Glomerular visceral epithelial cell (primary cell): ENCODE data around the gene UQCR10.

Experiments
- DNase-seq: peaks from one replicate; pipeline ENCODE4 v3.0.0-alpha.2; 2016; ENCODE audit errors: extremely low spot score

Gene UQCR10

DNA sequence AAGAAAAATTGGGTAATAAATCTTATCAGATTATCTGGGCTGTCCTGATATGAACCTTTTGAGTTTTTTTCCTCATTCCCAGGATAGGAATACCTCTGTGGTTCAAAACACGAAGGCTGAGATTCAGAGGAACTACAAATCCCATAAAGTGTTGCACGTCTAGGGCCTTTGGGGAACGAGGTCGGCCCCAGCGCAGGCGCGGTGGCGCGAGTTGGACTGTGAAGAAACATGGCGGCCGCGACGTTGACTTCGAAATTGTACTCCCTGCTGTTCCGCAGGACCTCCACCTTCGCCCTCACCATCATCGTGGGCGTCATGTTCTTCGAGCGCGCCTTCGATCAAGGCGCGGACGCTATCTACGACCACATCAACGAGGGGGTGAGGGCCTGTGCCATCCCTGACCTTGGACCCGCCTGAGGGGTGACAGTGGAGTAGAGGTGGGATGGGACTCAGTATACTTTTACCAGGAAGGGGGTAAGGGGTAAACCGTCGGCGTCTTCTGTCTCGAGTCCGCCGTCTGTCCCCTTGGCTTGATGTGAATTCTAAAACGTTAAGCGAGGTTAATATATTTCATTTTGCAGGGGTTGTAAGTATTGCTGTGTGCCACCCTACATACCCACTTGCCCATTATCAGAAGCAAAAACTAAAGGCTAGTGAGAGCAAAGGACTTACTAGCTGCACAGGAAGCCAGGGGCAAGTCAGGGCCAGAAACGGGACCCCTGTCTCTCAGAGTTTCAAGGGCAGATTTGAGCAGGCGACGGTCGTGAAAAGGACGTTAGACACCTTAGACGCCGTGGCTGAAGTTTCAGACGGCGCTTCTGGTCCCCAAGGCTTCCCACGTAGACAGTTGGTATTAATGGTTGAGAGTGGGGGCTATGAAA is at the start of gene UQCR10:
Gene UQCR10 (plus strand): TSS at position 199 of the 881 bp plus-strand sequence. CDS start 30 bp downstream, at position 229.
- peak; percentile 86 for DNase-seq

GRCh38 chr22:29717789-29718188 is 49.4 kb upstream of the UQCR10 start:
- no peak for DNase-seq

DNA sequence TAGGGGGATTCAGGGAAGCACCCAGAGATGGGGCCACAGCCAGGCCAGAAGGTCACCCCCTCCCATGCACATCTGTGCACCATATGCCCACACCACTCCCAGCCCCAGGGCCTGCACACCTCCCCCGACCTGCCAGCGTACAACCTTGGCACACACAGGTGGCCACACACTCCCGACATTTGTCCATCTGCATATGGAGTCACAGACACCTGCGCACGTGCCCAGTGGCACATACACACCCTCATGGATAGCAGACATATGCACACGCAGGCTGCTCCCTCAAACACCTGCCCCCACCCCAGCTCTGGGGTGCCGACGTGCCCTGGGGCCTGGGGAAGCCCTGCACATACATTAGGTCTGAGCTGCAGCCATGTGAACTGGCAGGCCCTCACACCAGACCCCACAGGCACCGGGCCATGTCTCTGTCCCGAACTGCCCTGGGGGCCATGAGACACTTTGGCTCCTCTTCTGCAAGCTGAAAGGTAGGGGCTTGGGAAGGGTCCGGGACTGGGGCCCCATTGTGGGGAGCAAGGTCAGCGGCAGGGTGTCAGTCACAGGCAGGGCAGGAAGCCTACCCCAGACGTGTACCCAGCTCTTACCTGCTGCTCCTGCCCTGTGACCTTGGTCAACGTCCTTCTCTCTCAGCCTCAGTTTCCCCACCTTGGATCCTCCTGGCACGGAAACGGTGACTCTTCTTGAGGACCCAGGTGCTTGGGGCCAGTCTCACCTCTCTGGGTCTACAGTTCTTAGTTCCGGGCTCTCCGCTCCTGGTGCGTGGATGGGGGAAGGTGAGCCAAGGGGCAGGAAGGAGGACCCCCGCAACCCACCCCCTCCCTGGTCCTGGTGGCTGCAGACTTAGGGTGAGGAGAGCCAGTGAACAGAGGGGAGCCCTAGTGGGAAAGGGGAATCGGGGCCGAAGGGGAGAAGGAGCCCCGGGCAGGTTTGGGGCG is 47.9 kb upstream of the UQCR10 start:
- no peak for DNase-seq

DNA sequence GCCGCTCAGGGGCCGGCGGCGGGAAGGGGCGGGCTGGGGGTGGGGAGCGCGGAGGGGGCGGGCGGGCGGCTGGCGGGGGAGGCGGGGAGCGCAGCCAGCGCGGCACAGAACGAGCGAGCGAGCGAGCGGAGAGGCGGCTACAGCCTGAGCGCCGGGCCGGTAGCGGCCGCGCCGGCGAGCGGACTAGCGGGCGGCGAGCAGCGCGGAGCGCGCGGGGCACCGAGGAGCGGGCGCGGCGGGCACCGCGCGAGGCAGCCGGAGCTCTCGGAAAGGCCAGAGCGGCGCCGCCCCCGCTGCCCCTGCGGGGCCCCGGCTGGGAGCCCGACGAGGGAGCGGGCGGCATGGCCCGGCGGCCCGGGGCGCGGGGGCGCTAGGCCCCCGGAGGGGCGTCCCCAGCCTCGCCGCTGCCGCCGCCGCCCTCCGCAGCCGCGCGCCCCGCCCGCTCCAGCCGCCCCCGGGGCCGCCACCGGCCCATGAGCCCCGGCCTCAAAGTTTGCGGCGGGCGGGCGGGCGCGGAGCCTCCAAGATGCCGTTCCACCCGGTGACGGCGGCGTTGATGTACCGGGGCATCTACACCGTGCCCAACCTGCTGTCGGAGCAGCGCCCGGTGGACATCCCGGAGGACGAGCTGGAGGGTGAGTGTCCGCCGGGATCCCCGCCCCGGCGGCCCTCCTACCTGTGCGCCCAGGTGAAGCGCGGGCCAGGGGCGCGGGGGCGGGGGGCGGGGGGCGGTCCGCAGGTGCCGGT is 47.1 kb upstream of the UQCR10 start, which contains the start of gene CABP7:
Gene CABP7 (plus strand): TSS at position 105 of the 747 bp plus-strand sequence. CDS start 422 bp downstream, at position 527.
- DNase-seq = no peak

GRCh38 chr22:29720811-29721323 is 46.3 kb upstream of the UQCR10 start:
- no peak for DNase-seq

DNA sequence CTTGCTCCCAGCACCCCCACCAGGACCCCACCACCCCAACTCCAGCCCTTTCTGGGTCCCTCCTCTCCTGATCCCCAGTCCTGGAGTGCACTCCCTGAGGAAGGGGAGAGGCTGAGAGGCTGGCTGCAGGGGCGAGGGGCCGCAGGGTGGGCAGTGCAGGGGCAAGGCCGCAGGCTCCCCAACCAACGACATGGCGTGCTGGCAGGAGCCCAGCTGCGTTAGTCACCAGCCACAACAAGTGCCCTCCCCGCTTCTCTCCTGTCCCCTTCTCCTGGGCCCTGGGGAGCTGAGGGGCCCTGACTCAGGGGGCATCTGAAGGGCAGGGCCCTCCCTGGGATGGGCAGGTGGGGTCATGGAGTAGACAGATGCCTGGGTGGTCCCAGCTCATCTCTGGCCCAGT is 45.0 kb upstream of the UQCR10 start:
- DNase-seq = peak; percentile 33

DNA sequence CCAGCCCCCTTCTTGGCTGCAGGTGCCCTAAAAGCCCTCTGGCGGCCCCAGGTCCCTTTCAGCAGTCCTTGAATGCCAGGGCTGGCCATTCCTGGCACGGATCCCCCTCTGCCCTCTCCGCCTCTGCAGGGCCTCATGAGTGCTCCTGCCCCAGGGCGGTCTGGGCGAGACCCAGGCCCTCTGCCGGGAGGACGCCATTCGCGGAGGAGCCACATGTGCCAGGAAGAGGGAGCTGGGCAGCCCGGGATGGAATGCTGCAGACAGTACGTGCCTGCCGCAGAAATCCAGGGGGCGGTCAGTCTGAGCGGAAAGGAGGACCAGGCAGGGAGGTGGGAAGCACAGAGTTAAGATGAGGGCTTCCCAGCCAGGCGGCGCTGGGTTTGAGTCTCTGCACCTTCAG is 44.6 kb upstream of the UQCR10 start:
- no peak for DNase-seq

- DNase-seq = no peak
These were observed 43.4 kb upstream of the UQCR10 start for GRCh38 chr22:29723766-29724165.

- DNase-seq = no peak
These were observed 42.3 kb upstream of the UQCR10 start for GRCh38 chr22:29724843-29725242.

- DNase-seq = no peak
These were observed 41.1 kb upstream of the UQCR10 start for GRCh38 chr22:29726106-29726505.

DNA sequence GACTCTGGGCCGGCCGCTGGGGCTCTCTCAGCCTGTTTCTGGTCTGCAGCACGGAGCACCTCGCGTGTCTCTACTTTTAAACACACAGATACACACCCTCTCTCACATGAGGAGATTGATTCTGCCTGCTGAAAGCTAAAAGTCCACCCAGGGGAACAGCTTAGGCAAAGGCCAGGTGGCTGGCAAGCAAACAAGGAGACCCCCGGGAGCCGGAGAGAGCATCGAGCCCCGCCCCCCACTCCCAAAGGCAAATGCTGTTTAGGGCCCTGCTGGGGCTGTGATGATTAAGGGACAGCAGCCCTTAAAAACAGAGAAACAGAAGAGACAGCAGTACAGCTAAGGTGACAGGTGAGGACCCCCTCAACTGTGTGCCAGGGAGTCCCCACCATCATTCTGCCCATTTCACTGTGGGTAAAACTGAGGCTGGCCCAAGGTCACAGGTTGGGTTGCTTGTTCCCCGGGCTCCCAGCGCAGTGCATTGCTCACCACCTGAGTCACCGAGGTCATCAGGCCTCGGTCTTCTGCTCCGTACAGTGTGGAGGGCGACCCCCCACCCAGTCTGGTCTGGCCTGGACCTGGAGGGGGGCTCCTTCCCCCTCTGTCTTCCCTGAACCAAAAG is 40.5 kb upstream of the UQCR10 start:
- no peak for DNase-seq

GRCh38 chr22:29727131-29727523 is 40.0 kb upstream of the UQCR10 start:
- no peak for DNase-seq

DNA sequence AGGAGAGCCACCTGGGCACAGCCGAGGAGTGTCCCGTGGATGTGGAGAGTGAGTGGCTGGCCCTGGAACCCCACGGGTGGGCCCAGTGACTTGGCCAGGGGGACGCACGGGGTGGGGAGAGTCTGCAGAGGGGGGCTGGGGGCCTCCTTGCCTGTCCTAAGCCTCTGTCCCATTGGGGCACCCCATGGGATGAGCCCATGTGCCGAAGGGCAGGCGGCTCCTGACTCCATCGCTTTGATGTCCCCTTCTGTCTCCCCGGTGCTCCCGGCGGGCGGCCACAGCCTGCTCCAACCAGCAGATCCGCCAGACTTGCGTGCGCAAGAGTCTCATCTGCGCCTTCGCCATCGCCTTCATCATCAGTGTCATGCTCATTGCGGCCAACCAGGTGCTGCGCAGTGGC is 38.0 kb upstream of the UQCR10 start:
- no peak for DNase-seq

DNA sequence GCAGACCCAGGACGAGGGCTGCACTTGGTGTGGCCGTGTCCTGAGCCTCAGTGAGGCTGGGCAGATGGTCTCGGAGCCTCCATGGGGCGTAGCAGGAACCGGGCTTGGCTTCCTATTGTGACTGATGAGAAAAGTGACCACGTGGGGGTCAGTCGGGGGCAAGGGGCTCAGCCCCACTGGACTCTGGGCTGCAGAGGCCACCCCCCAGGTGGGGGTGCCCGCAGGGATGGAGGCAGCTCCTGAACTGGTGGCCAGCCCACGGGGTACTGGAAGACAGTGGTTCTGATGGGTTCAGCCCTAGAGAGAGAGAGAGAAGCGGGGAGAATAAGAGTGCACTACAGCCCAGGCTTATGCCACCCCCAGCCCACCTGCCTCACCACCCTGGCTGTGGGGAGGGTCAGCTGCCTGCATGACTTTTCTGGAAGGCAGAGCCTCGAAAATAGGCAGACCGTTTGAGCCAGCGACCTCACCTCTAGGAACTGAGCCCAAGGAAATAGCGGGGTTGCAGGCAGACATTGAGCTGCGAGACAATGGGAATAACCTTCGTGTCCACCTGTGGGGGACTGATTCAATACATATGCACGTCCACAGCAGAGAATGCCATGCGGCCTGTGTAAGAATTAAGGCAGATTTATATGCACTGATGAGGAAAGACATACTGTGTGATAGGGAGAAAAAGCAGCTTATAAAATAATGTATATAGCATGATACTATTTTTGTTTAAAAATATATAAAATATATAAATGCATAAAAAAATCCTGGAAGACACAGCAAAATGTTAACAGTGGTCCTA is 35.9 kb upstream of the UQCR10 start:
- DNase-seq = no peak

GRCh38 chr22:29732883-29733282 is 34.3 kb upstream of the UQCR10 start:
- DNase-seq = no peak

GRCh38 chr22:29733362-29734201 is 33.6 kb upstream of the UQCR10 start:
- no peak for DNase-seq

- DNase-seq = no peak
These were observed 32.8 kb upstream of the UQCR10 start for GRCh38 chr22:29734406-29734805.

GRCh38 chr22:29734838-29735237 is 32.3 kb upstream of the UQCR10 start:
- no peak for DNase-seq

- DNase-seq = no peak
These were observed 31.8 kb upstream of the UQCR10 start for GRCh38 chr22:29735416-29735815.
